ENCODE results near the gene TBC1D22A.

Gene TBC1D22A

GRCh38 chr22:46793497-46793896 is 31.0 kb downstream of the TBC1D22A start:
- Histone ChIP-seq H3K4me3 (ENCODE audit: low read depth, low read length) (no peak overlapping the region), H3K27ac (no peak overlapping the region), H3K9me3 (ENCODE audit: severe bottlenecking) (no peaks in the 10 kb centered on the region), H3K36me3 (no peaks in the 10 kb centered on the region), H3K27me3 (ENCODE audit: insufficient read depth, low read depth, severe bottlenecking) (no peaks in the 10 kb centered on the region)
- TF ChIP-seq, protein P1, sequence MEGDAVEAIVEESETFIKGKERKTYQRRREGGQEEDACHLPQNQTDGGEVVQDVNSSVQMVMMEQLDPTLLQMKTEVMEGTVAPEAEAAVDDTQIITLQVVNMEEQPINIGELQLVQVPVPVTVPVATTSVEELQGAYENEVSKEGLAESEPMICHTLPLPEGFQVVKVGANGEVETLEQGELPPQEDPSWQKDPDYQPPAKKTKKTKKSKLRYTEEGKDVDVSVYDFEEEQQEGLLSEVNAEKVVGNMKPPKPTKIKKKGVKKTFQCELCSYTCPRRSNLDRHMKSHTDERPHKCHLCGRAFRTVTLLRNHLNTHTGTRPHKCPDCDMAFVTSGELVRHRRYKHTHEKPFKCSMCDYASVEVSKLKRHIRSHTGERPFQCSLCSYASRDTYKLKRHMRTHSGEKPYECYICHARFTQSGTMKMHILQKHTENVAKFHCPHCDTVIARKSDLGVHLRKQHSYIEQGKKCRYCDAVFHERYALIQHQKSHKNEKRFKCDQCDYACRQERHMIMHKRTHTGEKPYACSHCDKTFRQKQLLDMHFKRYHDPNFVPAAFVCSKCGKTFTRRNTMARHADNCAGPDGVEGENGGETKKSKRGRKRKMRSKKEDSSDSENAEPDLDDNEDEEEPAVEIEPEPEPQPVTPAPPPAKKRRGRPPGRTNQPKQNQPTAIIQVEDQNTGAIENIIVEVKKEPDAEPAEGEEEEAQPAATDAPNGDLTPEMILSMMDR (IDR thresholded peaks at IDR 0.05; ENCODE audit: low read depth, low read length): no peak
- DNase-seq: no peak

GRCh38 chr22:46794067-46794466 is 31.6 kb downstream of the TBC1D22A start:
- Histone ChIP-seq H3K27ac (no peak overlapping the region), H3K9me3 (ENCODE audit: severe bottlenecking) (no peaks in the 10 kb centered on the region), H3K36me3 (no peaks in the 10 kb centered on the region), H3K4me3 (ENCODE audit: low read depth, low read length) (no peak overlapping the region), H3K27me3 (ENCODE audit: insufficient read depth, low read depth, severe bottlenecking) (no peaks in the 10 kb centered on the region)
- TF ChIP-seq, protein P1 (IDR thresholded peaks at IDR 0.05; ENCODE audit: low read depth, low read length): no peak
- DNase-seq: no peak

DNA sequence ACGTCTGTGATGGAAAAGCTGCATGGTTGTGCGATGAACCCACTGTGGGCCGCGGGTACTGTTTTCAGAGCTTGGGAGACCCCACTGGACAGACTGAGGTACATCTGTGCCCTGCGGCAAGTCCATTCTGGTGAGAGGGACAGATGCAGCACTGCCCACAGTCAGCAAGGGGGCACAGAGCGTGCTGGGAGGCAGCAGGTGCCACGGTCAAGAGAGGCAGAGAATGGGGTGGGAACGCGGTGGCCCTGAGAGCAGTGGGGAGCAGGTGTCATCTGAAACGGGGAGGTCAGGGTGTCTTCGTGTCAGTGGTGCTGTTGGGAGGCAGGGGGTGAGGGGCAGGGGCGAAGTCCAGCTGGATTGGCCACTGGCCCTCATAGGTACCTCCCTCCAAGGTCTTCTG is 32.0 kb downstream of the TBC1D22A start:
- H3K27me3 ChIP-seq (ENCODE audit: insufficient read depth, low read depth, severe bottlenecking): no peaks in the 10 kb centered on the region

GRCh38 chr22:46795140-46795539 is 32.7 kb downstream of the TBC1D22A start:
- TF ChIP-seq, protein P1 (IDR thresholded peaks at IDR 0.05; ENCODE audit: low read depth, low read length): no peak
- Histone ChIP-seq H3K36me3 (no peaks in the 10 kb centered on the region; the same call in 1 of the 2 replicates), H3K27me3 (ENCODE audit: insufficient read depth, low read depth, severe bottlenecking) (no peaks in the 10 kb centered on the region), H3K9me3 (ENCODE audit: severe bottlenecking) (no peaks in the 10 kb centered on the region), H3K4me3 (ENCODE audit: low read depth, low read length) (no peak overlapping the region), H3K27ac (no peak overlapping the region)
- no peak for DNase-seq

More for the DNA sequence above, 32.0 kb downstream of the TBC1D22A start:
- Histone ChIP-seq H3K9me3 (ENCODE audit: severe bottlenecking) (no peaks in the 10 kb centered on the region), H3K27ac (no peak overlapping the region), H3K36me3 (no peaks in the 10 kb centered on the region; the same call in 1 of the 2 replicates), H3K4me3 (ENCODE audit: low read depth, low read length) (no peak overlapping the region)
- no peak for DNase-seq
- TF ChIP-seq, protein P1 (IDR thresholded peaks at IDR 0.05; ENCODE audit: low read depth, low read length): no peak

DNA sequence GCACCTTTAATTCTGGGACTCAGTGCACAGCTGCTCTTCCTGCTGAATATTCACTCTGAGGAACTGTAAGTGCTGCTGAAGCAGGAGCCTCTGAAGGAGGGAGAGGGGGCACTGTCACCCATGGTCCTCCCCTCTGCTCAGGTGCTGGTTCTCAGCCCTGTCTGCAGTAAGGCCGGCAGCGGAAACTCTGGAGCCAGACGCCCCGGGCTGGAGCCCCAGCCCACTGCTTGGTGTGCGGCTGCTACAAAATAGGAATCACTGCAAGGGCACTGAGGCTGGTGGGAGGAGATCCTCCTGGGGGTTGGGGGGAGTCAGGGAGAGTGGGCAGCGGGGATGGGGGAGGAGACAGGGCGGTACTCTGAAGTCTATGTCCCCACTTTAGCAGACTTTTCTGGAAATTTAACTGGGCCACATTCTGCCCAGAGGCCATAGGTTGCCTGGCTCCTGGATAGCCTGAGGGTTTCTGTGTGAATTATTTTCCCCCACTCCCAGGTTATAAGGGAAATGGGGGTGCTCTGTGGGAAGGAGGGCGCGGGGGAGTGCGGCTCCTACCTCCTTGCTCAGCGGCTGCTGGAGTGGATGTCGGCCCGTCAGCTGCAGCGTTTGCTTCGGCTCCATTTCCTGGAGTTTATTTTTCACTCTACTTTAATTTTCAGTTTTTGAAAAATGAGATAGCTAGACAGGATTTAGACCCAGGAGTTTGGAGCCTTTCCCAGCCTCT is 33.6 kb downstream of the TBC1D22A start:
- DNase-seq: no peak
- no peaks in the 10 kb centered on the region for H3K27me3 ChIP-seq (ENCODE audit: insufficient read depth, low read depth, severe bottlenecking)
- H3K4me3 ChIP-seq (ENCODE audit: low read depth, low read length): no peak overlapping the region
- no peaks in the 10 kb centered on the region; the same call in 1 of the 2 replicates for H3K36me3 ChIP-seq
- H3K9me3 ChIP-seq (ENCODE audit: severe bottlenecking): no peaks in the 10 kb centered on the region
- TF ChIP-seq, protein P1 (IDR thresholded peaks at IDR 0.05; ENCODE audit: low read depth, low read length): no peak
- H3K27ac ChIP-seq: no peak overlapping the region
